Tibial nerve (tissue), 4 donors: ENCODE results near the gene CAMTA1.
"Not testable (repeated sequence)": the region's sequence is repeated elsewhere in the genome, so short reads cannot be mapped to it uniquely, and the experiment has no call there.

Experiments used
- CTCF ChIP-seq, 5 experiments: fragments of 200-600 bp in 3 of 5; fragments of 450-650 bp in 2 of 5; sonication (generic) in 3 of 5; IDR thresholded peaks; one replicate each; pipeline ENCODE4 v1.5.1; 2016 to 2019; ENCODE audit warnings: antibody characterized with exemption in 5 of 5, mild to moderate bottlenecking in 3 of 5, moderate library complexity in 2 of 5
- EP300 ChIP-seq, 2 donors: sonication (generic); formaldehyde crosslinking; IDR thresholded peaks; one replicate each; pipeline ENCODE4 v1.6.1; 2017; ENCODE audit warnings: antibody characterized with exemption in 2 of 2, mild to moderate bottlenecking in 1 of 2
- POLR2A ChIP-seq, 2 donors: fragments of 450-650 bp; IDR thresholded peaks; one replicate each; pipeline ENCODE4 v1.6.1; 2017; ENCODE audit warnings: antibody characterized with exemption in 2 of 2, mild to moderate bottlenecking in 2 of 2, moderate library complexity in 2 of 2

DNA sequence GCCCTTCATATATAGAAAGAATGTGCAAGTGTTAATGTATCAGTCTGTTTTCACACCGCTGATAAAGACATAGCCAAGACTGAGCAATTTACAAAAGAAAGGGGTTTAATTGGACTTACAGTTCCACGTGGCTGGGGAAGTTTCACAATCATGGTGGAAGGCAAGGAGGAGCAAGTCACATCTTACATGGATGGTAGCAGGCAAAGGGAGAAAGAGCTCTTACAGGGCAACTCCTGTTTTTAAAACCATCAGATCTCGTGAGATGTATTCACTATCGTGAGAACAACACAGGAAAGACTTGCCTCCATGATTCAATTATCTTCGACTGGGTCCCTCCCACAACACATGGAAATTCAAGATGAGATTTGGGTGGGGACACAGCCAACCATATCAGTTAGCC lies 907.8 kb downstream of the CAMTA1 start:
- TF ChIP-seq CTCF, POLR2A, EP300 (IDR thresholded peaks at IDR 0.05): not testable (repeated sequence)
